ENCODE results near the gene NAA15.

NAA15 gene

DNA sequence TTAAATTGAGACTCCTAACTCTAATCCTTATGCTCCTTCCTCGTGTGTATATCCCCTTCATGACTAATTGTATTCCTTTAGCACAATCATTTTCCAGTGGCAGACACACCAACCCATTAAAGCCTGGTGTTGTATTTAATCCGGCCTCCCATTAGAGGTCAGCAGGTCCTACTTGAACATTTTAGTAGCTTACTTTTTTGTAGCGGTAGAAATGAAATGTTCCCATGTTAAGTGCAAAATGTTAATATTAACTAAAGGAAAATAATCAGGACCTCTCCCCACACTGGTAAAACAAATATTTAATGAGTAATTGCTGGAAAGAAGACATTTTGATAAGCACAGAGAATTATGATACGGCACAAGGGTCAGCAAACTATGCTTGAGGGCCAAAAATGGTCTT lies 156.0 kb downstream of the NAA15 start:
- TF ChIP-seq CEBPB (IDR thresholded peaks at IDR 0.05) (no peak), EP300 (IDR thresholded peaks at IDR 0.05; ENCODE audit: borderline replicate concordance) (no peak), ZBTB7A (IDR thresholded peaks at IDR 0.05; ENCODE audit: low read depth) (no peak), YY1 (IDR thresholded peaks at IDR 0.05; ENCODE audit: low read depth) (no peak), TAF1 (IDR thresholded peaks at IDR 0.05; ENCODE audit: low read depth) (no peak), NFIC (IDR thresholded peaks at IDR 0.05) (no peak), FOXM1 (IDR thresholded peaks at IDR 0.05; ENCODE audit: borderline replicate concordance, low read depth) (no peak), TEAD4 (IDR thresholded peaks at IDR 0.05) (no peak), RAD21 (IDR thresholded peaks at IDR 0.05; ENCODE audit: low read depth) (no peak), CREB1 (IDR thresholded peaks at IDR 0.05; ENCODE audit: low read depth) (no peak), TCF12 (IDR thresholded peaks at IDR 0.05; ENCODE audit: low read depth) (no peak), EGR1 (IDR thresholded peaks at IDR 0.05) (no peak)
- TF ChIP-seq, protein P1, sequence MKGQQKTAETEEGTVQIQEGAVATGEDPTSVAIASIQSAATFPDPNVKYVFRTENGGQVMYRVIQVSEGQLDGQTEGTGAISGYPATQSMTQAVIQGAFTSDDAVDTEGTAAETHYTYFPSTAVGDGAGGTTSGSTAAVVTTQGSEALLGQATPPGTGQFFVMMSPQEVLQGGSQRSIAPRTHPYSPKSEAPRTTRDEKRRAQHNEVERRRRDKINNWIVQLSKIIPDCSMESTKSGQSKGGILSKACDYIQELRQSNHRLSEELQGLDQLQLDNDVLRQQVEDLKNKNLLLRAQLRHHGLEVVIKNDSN (IDR thresholded peaks at IDR 0.05): no peak
- TF ChIP-seq, protein P2, sequence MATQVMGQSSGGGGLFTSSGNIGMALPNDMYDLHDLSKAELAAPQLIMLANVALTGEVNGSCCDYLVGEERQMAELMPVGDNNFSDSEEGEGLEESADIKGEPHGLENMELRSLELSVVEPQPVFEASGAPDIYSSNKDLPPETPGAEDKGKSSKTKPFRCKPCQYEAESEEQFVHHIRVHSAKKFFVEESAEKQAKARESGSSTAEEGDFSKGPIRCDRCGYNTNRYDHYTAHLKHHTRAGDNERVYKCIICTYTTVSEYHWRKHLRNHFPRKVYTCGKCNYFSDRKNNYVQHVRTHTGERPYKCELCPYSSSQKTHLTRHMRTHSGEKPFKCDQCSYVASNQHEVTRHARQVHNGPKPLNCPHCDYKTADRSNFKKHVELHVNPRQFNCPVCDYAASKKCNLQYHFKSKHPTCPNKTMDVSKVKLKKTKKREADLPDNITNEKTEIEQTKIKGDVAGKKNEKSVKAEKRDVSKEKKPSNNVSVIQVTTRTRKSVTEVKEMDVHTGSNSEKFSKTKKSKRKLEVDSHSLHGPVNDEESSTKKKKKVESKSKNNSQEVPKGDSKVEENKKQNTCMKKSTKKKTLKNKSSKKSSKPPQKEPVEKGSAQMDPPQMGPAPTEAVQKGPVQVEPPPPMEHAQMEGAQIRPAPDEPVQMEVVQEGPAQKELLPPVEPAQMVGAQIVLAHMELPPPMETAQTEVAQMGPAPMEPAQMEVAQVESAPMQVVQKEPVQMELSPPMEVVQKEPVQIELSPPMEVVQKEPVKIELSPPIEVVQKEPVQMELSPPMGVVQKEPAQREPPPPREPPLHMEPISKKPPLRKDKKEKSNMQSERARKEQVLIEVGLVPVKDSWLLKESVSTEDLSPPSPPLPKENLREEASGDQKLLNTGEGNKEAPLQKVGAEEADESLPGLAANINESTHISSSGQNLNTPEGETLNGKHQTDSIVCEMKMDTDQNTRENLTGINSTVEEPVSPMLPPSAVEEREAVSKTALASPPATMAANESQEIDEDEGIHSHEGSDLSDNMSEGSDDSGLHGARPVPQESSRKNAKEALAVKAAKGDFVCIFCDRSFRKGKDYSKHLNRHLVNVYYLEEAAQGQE (IDR thresholded peaks at IDR 0.05; ENCODE audit: low read depth): no peak
- TF ChIP-seq, protein P3, sequence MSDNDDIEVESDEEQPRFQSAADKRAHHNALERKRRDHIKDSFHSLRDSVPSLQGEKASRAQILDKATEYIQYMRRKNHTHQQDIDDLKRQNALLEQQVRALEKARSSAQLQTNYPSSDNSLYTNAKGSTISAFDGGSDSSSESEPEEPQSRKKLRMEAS (IDR thresholded peaks at IDR 0.05): no peak

DNA sequence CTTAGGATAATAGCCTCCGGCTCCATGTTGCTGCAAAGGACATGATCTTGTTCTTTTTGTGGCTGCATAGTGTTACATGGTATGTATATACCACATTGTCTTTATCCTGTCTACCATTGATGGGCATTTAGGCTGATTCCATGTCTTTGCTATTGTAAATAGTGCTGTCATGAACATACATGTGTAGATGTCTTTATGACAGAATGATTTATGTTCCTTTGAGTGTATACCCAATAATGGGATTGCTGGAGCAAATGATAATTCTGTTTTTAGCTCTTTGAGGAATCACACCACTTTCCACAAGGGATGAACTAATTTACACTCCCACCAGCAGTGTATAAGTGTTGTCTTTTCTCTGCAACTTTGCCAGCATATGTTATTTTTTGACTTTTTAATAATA lies 157.2 kb downstream of the NAA15 start:
- no peak for TF ChIP-seq EP300 (IDR thresholded peaks at IDR 0.05; ENCODE audit: borderline replicate concordance)
- no peak for TF ChIP-seq TCF12 (IDR thresholded peaks at IDR 0.05; ENCODE audit: low read depth)
- no peak for TF ChIP-seq CREB1 (IDR thresholded peaks at IDR 0.05; ENCODE audit: low read depth)
- no peak for TF ChIP-seq YY1 (IDR thresholded peaks at IDR 0.05; ENCODE audit: low read depth)
- no peak for TF ChIP-seq NFIC (IDR thresholded peaks at IDR 0.05)
- no peak for TF ChIP-seq FOXM1 (IDR thresholded peaks at IDR 0.05; ENCODE audit: borderline replicate concordance, low read depth)
- TF ChIP-seq, protein P2 (IDR thresholded peaks at IDR 0.05; ENCODE audit: low read depth): no peak
- TF ChIP-seq EGR1 (IDR thresholded peaks at IDR 0.05): no peak
- TF ChIP-seq CEBPB (IDR thresholded peaks at IDR 0.05): no peak

DNA sequence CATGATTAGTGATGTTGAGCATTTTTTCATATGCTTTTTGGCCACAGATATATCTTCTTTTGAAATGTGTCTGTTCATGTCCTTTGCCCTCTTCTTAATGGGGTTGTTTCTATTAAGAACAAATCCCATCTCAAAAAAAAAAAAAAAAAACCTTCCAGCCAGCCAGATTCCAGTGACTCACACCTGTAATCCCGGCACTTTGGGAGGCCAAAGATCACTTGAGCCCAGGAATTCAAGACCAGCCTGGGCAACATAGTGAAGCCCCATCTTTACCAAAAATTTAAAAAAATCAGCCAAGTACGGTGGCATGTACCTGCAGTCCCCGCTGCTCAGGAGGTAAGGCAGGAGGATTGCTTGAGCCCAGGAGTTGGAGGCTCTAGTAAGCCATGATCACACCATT lies 157.7 kb downstream of the NAA15 start:
- TF ChIP-seq, protein P3 (IDR thresholded peaks at IDR 0.05): no peak
- TF ChIP-seq YY1 (IDR thresholded peaks at IDR 0.05; ENCODE audit: low read depth) (no peak), RAD21 (IDR thresholded peaks at IDR 0.05; ENCODE audit: low read depth) (no peak), ZBTB7A (IDR thresholded peaks at IDR 0.05; ENCODE audit: low read depth) (no peak), EGR1 (IDR thresholded peaks at IDR 0.05) (no peak), CEBPB (IDR thresholded peaks at IDR 0.05) (no peak)

DNA sequence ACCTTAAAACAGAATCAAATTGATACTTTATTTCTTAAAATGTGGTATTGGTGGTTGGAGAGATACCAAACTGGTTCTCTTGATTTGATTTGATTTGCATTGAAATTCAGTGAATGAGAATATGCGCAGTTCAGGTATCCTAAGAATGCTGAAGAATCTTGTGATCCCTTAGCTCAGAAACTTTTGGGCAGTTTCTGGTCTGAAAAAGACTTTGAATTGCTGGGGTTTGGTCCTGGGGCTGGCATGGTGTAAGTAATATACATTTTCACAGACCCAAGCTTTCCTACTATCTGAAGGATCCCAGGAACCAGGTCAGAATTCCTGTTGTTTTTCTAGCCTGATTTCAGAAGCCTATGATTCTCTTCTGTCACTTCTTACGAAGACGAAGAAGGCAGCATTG lies 159.3 kb downstream of the NAA15 start:
- no peak for TF ChIP-seq NFIC (IDR thresholded peaks at IDR 0.05)
- TF ChIP-seq ZBTB7A (IDR thresholded peaks at IDR 0.05; ENCODE audit: low read depth): no peak
- TF ChIP-seq, protein P1 (IDR thresholded peaks at IDR 0.05): no peak
- no peak for TF ChIP-seq EP300 (IDR thresholded peaks at IDR 0.05; ENCODE audit: borderline replicate concordance)
- no peak for TF ChIP-seq FOXM1 (IDR thresholded peaks at IDR 0.05; ENCODE audit: borderline replicate concordance, low read depth)
- no peak for TF ChIP-seq YY1 (IDR thresholded peaks at IDR 0.05; ENCODE audit: low read depth)
- no peak for TF ChIP-seq RAD21 (IDR thresholded peaks at IDR 0.05; ENCODE audit: low read depth)
- TF ChIP-seq TCF12 (IDR thresholded peaks at IDR 0.05; ENCODE audit: low read depth): no peak
- TF ChIP-seq, protein P3 (IDR thresholded peaks at IDR 0.05): no peak
- TF ChIP-seq, protein P2 (IDR thresholded peaks at IDR 0.05; ENCODE audit: low read depth): no peak
